GM19035 (cell line): ENCODE data around the gene MACROH2A2.
"Not testable (repeated sequence)": the region's sequence is repeated elsewhere in the genome, so short reads cannot be mapped to it uniquely, and the experiment has no call there.

Source experiments
- ATAC-seq: cut with Tn5 transposase; IDR thresholded peaks from one replicate; pipeline ENCODE4 v1.9.1; 2021; ENCODE audit not compliant: unreplicated experiment

Gene MACROH2A2

DNA sequence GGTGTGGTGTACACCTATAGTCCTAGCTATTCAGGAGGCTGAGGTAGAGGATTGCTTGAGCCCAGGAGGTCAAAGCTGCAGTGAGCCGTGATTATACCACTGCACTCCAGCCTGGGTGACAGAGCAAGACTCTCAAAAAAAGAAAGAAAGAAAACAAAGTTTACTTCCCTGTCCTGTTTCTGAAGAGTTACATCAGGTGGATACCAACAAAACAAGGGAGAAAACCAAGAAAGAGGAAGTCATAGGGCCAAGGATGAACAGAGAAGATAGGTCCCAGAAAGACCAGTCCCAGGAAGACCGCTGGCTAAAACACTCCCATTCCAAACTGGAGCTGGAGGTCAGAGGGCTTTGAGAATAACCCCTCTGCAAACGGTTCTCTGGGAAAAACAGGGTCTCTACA, 13.5 kb downstream of the MACROH2A2 start:
- ATAC-seq: no peak

DNA sequence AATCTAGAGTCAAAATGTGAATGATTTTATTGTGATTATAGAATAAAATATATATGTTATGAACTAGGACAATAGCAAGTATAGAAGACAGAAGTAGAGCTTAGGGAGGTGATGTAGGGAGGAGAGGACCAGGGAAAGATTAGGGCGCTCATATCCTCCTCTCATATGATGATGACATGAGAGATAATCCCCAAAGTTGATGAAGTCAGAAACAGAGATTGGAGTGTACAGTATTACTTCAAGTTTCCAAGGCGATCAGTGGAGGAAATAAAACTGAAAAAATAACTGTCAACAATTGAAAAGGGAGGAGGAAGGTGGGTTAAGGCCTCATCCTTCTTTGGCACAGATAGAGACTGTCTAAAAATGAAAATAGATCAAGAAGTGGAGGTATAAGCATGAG, 14.9 kb downstream of the MACROH2A2 start:
- no peak for ATAC-seq

DNA sequence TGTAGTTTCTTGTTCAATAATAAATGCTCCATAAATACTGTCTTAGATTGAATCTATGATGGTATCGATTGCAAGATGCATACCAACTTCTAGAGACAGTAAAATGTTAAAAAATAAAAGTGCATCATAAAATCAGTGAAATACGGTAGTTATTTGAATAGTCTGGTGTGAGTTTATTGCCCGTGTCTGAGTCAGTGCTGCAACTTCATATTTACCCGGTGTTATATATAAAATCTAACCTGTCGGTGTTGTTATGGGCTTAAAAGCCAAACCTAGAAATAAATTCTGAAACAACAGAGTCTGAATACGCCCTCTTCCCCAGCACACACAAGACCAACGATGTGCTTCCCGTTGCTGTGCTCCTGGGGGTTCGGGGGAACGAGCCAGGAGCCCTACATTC, 16.3 kb downstream of the MACROH2A2 start:
- no peak for ATAC-seq

DNA sequence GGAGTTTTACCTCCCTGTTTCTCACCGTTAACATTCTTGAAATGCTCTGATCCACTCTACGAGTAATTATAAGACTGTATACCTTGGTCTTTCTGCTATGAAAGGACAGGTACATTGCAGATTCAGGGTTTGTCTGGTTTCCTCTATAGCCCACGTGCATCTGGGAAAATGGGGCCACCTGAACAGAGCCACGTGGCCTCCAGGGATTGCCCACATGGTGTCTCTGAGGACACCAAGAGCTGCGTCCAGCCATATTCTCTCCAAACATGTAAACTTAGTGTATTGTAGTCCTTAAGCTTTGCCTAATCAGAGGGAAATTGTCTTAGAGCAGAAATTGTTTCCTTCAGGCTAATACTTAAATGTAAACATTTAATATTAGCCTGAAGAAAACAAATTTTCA, 16.7 kb downstream of the MACROH2A2 start:
- no peak for ATAC-seq

DNA sequence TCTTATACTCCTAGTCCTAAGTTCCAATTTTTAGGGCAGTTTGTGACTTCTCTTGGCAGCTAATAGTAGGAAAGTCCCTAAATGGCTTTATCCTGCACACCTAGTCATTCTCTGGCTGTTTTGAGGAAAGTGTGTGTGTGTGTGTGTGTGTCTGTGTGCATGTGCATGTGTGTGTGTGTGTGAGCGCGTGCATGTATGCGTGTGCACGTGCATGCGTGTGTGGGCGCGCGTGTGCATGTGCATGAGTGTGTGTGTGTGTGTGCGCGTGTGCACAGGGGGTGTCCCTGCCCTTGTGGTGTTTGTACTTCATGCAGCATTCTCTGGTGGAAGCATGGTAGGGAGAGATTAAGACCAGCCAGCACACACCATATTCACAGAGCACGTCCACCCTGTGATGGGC, 18.2 kb downstream of the MACROH2A2 start:
- ATAC-seq: no peak

DNA sequence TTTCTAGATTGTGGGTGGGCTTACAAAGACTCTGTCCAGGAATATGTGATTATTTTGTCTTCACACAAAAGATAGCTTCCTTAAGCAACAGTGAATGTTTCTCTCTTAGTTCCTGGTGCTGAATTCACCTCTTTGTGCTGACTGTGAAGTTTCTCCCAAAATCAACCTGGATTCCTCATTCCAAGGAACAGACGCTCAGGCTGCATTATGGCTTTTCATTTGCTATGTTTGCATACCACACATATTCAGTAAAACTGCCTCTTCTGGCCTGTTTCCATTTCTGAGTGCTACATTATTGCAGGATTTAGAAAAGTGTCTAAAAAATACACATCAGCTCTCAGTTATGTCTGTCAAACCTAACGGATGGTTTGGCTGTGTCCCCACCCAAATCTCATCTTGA, 21.5 kb downstream of the MACROH2A2 start:
- no peak for ATAC-seq

DNA sequence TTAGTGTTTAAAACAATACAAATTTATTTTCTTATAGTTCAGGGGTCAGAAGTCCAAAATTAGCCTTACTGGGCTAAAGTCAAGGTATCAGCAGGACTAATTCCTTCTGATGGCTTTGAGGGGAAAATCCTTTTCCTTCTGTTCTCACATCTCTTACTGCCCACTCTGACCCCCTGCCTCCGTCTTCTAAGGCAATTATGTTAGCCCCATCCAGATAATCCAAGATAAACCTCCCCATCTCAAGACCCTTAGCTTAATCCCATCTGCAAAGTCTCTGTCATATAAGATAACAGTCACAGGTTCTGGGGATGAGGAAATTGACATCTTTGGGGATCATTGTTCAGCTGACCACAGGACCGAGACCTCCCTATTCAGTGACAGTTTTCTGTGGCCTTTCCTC, 22.3 kb downstream of the MACROH2A2 start:
- ATAC-seq: no peak

DNA sequence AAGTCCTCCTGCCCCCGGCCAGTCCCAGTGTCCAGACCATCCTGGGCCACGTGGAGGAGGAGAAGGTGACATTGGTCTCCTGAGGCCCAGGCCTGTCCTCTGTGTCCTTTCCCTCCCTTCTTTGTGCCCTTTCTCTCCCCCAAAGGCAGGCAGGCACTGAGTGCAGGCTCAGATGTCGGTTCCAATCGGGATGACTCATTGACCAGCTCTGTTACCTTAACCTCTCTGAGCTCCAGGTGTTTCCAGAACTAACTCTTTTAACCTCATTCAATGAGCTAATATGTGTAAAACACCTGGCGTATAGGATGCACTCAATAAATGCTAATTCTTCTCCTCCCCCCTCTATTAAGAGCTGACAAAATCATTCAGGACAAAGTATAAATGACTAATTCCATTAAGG, 25.7 kb downstream of the MACROH2A2 start:
- ATAC-seq: no peak

DNA sequence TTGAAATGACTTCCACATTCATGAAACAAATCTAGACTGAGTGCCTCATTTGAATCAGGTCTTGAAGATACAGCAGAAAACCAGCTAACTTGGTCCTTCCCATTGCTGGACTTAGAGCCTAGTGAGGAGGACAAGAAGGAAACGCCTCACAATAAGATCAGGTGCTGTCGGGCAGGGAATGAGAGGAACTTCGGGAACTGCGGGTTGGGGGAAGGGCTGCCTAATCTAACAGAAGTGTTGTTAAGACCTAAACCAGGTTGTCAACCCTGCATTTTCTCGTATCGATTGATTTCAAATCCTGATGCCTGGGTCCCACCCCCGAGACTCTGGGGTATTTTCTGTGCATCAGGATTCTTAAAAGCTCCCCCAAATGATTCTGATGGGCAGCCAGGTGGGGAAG, 26.3 kb downstream of the MACROH2A2 start:
- ATAC-seq: no peak

DNA sequence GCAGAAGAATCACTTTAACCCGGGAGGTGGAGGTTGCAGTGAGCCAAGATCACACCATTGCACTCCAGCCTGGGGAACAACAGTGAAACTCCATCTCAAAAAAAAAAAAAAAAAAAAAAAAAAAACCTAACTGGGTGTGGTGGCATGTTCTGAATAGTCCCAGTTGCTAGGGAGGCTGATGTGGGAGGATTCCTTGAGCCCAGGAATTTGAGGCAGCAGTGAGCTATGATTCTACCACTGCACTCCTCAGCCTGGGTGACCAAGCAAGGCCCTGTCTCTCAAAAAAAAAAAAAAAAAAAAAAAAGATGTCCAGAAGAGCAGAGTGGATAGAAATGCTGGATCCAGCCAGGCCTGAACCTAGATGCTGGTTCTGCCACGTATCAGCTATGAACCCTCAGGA, 28.1 kb downstream of the MACROH2A2 start:
- not testable (repeated sequence) for ATAC-seq

DNA sequence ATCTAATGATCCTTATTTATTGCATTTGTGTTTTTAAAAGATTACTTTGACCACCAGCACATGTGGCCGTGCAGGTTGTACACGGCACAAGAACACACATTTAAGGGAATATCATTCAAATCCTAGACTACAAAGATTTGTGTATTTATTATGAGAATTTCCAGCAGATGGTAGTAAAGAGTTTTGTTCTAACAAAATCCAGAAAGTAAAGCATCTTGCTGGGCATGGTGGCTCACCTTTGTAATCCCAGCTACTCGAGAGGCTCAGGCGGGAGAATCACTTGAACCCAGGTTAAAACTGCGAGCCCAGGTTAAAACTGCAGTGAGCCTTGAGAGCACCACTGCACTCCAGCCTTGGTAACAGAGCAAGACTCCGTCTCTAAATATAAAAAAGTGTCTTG, 31.5 kb downstream of the MACROH2A2 start:
- ATAC-seq: no peak

DNA sequence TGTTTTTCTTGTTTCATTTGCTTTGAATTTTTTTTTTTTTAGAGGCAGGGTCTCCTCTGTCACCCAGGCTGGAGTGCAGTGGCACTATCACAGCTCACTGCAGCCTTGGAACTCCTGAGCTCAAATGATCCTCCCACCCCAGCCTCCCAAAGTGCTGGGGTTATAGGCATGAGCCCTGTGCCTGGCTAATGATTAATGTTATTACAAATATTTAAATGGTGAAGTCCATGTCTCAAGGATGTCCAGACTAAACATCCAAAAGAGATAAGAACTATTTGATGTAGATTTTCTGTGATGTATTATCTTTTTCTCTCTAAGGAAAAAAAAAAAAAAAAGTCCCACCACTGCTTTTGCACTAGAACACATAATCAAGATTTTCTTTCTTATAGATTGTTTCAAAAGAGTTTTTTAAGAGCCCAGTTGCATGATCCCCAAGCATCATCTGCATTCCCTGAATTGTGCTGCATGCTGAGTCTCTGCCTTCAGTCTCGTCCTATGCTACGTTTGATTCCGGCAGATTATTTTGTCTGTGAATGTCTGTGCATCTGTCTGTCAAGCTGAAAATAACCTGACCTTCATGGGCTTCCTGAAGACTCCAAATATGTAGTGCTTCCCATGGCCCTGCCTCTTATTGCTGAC, 33.4 kb downstream of the MACROH2A2 start:
- no peak for ATAC-seq

DNA sequence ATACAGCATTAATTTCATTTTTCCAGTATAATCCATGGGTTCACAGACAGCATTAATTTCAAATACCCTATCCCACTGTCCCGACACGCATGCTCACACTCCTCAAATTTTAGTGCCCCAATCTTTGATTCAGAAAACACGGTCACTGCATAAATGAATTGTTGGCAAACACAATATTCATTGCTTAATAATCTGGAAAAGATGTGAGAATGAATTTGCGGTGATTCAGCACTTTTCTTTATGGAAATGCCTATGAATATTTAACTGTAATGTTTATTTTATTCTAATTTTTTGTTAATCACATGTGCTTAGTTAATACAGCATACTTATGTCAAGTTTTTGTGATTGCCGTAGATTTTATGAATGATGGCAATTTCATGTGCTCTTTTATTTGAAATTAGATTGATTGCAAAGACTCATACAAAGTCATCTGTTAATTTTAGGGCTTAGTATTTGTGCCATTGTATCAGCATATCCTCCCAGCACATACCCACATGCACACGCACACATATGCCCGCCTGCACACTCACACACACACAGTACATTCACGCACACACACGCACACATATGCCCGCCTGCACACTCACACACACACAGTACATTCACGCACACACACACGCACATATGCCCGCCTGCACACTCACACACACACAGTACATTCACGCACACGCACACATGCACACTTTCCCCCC, 35.1 kb downstream of the MACROH2A2 start:
- ATAC-seq: no peak

DNA sequence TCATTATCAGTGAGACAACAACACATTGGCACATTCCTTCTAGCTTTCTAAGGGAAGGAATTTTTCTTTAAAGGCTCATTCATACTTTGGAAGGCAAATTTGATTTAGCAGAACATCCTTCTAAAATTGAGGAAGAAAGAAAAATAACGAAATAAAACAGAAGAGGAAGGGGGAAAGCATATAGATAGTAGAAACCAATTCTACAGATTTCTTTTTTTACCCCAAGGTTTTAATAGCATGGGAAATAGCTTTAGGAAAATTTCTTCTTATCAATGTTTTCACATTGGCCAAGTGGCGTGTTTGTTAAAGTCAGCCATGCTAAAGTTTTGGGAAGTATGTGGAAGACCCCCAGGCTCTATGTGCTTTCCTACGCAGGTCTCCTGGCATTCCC, 35.7 kb downstream of the MACROH2A2 start:
- no peak for ATAC-seq

DNA sequence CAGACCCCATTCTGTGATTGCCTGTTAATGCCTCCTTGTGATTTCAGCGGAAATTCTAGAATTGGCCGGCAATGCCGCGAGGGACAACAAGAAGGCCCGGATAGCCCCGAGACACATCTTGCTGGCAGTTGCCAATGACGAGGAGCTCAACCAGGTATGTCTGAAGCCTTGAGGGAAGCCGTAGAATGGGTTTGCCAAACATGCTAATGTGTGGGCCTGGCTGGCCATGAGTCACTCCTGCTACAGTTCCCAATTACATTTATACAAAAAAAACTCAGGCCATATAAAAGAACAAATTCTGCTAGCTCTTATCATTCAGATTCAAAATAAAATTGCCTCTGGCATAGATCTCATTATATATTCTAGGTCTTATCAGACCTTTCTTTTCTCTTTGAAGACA, 37.4 kb downstream of the MACROH2A2 start:
- ATAC-seq: no peak

DNA sequence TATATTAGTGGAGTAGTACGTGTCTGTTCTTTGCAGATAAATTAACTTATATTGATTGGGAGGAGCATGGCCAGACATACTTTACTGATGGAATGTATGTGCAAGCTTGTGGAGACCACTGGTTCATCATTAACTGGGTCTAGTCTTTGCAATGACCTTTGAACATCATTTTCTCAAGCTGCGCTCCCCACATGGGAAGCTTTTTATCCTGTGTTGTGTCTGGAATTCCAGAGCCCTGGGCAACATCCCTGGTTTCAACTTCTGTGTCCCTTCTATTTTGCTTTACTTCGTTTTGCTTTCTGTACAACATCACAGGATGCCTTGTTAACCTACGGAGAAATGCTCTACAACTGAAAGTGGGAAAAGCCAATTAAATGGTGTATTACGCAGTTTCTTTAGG, 38.3 kb downstream of the MACROH2A2 start:
- no peak for ATAC-seq

DNA sequence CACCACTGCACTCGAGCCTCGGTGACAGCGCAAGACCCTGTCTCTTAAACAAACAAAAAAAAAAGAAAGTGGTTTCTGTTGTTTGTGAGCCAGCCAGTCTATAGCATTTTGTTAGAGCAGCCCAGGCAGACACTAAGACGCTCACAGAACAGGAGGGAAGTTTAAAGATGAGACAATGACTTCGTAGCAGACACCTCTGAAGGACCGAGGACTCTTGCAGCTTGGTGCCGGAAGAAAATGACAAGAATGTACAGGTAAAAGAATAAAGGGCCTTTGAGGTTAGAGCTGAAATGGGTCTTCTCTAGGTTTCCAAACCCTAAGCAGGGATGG, 39.7 kb downstream of the MACROH2A2 start:
- ATAC-seq: no peak

DNA sequence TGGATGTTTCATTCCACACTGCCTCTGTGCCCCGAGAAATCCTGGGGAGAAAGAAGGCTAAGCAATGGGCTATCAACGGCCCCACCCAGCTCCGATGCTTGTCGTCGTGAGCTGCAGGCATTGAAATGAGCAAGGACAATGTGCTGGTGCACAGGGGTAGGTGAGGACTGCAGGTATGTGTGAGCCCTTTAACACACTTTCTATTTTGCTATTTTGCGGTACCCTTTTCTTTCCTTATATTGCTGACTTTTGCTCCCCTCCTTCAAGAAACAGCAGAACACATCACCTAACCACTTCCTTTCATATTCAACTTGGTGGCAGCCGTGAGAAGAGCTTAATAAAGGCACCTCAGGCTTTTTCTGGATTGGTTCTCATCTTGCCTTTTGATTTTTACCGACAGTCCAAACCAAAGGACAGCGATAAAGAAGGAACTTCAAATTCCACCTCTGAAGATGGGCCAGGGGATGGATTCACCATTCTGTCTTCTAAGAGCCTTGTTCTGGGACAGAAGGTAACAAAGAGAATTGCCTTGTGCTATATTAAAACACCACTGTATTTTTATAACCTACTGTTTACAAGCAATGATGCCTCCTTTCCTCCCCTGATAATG, 40.8 kb downstream of the MACROH2A2 start:
- ATAC-seq: no peak

DNA sequence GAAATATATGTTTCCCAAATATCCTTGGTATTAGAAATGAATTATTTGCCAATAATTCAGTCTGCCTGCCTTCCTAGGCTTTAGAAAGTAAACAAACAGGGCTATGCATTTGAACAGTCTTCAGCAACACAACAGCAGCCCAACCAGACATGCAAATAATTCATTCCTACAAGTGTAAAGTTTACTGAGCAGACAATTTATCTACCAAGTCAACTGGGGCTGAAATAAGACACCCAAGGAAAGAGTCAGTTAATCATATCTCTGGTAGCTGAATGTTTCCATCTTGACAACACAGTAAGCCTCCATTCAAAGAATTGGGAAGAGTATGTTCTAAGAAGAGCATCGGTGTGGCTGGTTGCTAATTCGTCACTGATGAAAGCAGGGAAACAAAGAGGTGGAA, 41.6 kb downstream of the MACROH2A2 start:
- ATAC-seq: no peak

DNA sequence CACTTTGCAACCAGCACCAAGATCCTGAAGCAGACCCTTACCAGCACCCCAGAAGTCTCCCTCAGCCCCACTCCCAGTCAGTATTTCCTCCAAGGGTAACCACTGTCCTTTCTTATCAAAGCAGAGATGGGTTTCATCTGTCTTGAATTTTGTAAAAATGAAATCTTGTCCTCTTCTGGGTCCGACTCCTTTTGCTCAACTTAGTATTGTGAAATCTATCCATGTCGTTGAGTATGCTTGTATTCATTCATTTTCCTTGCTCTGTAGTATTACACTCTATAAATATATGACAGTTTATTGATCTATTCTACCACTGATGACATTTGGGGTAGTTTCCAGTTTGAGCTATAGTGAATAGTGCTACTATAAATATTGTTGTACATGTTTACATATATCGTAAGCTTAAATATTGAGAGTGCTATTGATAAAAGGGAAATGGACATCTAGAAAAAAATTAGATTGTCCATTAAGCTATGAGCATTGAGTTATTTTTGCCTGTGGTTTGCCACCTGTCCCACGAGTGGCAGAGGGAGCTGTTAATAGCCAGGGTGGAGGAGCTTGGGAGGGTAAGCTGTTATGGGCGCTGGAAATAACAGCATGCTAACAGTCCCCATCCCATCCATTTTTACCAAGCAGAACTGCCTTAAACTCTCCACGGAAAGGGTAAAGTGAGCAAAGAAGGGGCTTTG, 43.5 kb downstream of the MACROH2A2 start:
- no peak for ATAC-seq

DNA sequence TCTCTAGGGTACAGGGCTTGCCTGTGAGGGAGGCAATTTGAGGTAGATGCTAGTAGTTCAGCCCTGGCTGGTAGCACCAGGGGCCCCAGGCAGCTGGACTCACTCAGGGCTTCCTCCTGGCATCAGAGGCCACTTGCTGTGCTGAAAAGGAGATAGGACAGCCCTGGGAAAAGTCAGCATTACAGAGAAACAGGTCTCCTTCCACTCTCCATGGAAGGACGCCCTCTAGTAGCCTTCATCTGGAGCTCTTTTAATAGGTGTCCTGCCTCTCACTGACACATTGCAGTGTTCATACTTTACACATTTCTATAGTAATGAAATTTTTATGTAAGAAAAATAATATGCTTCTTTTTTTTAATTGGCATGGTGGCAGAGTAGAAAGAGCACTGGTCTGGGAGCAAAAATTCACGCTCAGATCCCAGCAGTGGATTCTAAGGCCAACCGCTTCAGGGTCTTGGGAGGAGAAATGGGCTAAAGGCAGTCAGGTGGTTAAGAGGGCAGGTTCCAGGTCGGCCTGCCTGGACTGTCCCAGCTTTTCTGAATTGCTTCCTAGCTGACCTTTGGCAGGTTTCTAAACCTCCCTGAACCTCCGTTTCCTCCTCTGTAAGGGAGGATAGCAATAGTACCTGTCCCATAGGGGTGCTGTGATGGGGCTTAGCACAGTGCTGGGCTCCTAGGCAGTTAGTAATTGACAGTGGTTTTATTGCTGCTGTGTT, 44.2 kb downstream of the MACROH2A2 start:
- ATAC-seq: no peak

DNA sequence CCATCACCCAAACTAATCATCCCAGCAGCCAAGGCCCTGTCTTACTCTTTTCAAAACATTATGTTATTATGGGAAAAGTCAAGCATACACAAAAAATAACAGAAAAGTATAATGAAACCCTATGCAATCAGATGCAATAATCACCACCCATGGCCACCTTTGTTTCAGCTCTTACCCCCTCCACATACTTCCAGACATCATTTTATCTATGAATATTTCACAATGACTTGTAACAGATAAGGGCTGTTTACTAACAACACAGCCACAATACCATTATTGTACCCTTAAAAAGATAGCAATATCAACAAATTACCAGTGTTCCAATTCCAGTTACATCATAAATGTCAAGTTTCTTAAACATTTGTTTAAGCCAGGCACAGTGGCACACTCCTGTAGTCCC, 44.8 kb downstream of the MACROH2A2 start:
- no peak for ATAC-seq
